Thyroid gland (tissue), 4 donors: ENCODE data around the gene SEMA4A.

ENCODE experiments used
- CTCF ChIP-seq, 6 experiments: fragments of 200-600 bp in 3 of 6; fragments of 450-650 bp in 3 of 6; sonication (generic) in 3 of 6; IDR thresholded peaks; one replicate each; pipeline ENCODE4 v1.5.1; 2016 to 2019; ENCODE audit warnings: antibody characterized with exemption in 6 of 6, mild to moderate bottlenecking in 2 of 6, inconsistent platforms in 1 of 6, moderate library complexity in 1 of 6
- POLR2A ChIP-seq, 2 donors: fragments of 450-650 bp; IDR thresholded peaks; one replicate each; pipeline ENCODE4 v1.6.1; 2017; ENCODE audit warnings: antibody characterized with exemption in 2 of 2, mild to moderate bottlenecking in 2 of 2, moderate library complexity in 1 of 2

DNA sequence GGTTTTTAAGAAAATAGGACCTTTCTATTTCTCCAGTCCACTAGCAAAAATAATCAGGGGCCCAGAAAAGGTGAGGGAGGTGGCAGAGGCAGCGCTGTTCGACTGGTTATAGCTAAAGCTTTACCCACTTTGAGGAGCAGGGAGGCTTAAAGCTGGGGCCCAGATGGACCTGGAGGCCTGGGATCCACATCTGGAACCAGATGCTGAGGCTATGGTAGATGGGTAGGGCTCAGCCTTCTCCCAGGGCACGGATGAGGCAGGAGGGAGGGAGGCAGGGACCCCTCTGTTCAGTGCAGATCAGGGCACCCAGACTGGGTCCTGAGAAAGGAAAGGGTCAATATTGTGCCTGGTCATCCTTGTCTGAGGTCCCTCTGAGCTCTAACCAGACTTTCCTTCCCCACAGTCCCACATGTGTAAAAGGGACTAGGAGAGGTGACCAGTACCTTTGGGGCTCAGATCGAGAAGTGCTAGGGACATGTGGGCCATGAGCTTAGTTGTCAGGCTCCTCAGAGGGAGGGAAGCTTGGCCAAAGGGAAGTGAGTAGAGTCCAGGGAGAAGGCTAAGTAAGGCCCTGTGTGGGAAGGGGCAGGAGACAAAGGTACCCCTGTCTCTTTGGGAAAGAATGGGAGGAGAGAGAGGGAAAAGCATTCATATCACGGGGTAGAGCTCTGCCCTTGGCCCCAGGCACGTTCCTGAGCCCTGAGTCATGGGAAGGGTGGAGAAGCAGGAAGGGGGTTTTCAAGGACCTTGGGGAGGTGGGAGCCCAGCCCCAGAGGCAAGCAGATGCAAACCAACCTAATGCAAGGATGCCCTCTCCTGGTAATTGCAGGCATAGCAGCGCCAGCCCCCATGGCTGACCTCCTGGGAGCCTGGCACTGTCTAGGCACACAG, 23.5 kb upstream of the SEMA4A start:
- TF ChIP-seq CTCF (IDR thresholded peaks at IDR 0.05): peak; percentile 79 to 99 (median 96)
- TF ChIP-seq POLR2A (IDR thresholded peaks at IDR 0.05): peak in 1 of 2 donors; percentile 32
